LNCAP (cell line): Measurements from ENCODE around the gene FMNL2.

Experiments used
- TF ChIP-seq, protein P1 (sequence below): fragments of 450-650 bp; IDR thresholded peaks from 2 replicates; pipeline ENCODE4 v1.5.1; 2017; ENCODE audit warnings: mild to moderate bottlenecking

Gene FMNL2

DNA sequence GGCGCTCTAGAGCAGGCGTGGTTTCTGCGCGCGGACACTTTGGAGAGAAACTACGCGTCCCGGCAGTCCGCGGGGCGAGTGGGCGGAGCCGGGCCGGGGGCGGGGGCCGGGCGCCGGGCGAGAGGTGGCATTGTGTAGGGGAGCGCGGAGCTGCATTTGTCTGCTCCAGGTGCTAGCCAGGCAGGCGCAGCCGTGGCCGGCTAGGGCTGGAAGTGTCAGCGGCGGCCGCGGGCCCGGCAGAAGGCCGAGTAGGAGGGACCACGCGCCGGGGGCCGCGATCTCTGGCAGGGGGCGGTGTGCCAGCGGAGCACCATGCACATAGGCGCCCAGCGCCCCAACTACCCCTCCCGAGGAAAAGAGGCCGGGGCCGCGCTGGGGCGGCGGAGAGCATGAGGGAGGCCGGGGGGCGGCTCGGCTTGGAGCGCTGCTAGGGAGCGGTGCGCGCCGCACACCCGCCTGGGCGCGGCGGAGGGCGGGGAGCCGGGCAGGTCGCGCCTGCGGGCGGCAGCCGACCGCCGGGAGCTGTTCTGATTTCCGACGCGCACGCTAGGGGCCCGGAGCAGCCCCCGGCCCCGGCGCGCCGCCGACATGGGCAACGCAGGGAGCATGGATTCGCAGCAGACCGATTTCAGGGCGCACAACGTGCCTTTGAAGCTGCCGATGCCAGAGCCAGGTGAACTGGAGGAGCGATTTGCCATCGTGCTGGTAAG, at the start of gene FMNL2:
Gene FMNL2 (plus strand): TSS at position 159 of the 710 bp plus-strand sequence.
- TF ChIP-seq, protein P1, sequence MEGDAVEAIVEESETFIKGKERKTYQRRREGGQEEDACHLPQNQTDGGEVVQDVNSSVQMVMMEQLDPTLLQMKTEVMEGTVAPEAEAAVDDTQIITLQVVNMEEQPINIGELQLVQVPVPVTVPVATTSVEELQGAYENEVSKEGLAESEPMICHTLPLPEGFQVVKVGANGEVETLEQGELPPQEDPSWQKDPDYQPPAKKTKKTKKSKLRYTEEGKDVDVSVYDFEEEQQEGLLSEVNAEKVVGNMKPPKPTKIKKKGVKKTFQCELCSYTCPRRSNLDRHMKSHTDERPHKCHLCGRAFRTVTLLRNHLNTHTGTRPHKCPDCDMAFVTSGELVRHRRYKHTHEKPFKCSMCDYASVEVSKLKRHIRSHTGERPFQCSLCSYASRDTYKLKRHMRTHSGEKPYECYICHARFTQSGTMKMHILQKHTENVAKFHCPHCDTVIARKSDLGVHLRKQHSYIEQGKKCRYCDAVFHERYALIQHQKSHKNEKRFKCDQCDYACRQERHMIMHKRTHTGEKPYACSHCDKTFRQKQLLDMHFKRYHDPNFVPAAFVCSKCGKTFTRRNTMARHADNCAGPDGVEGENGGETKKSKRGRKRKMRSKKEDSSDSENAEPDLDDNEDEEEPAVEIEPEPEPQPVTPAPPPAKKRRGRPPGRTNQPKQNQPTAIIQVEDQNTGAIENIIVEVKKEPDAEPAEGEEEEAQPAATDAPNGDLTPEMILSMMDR: no peak

DNA sequence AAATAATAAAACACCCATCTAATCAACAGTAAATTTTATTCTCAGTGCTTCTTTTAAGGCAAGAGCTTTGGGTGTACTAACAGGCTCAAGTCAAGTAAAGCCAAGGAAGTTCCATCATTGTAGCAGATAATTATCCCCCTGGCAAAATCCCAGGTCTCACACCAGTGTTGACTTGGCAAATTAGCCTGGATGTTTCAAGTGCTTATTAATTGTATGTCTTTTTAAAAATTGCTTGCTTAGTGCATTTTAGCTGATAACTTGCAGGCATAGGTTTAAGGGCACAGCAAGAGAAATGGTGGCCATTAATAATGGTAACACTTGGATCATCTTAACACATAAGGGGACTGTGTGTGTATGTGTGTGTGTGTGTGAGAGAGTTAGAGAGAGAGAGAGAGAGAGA, 42.0 kb upstream of the FMNL2 start:
- TF ChIP-seq, protein P1: no peak

DNA sequence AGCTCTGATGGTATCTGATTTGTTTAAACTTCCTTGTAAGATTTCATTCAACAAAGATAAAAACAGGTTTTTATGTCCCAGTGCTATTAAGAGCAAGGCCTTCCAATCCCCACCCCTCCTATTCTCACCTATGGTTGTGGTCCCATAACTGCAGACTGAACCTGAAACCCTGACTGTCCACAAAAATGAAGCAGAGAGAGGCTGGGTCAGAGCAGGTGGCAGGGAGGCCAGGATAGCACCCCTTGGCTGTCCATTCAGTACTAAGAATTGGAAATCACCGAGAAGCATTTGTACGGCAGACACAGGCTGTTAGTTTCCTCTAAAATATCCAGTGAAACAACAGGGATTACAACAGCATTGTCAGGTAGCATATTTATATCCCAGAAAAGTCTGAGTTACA, 37.3 kb upstream of the FMNL2 start:
- TF ChIP-seq, protein P1: no peak

DNA sequence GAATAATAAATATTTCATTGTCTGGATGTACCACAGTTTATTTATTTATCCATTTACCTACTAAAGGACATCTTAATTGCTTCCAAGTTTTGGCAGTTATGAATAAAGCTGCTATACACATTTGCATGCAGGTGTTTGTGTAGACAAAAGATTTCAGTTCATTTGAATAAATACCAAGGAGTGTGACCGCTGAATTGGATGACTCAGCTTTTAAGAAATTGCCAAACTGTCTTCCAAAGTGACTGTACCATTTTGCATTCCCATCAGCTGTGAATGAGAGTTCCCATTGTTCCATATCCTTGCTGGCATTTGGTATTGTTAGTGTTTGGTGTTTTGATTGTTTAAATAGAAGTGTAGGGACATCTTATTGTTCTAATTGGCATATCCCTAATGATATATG, 36.2 kb upstream of the FMNL2 start:
- TF ChIP-seq, protein P1: no peak

DNA sequence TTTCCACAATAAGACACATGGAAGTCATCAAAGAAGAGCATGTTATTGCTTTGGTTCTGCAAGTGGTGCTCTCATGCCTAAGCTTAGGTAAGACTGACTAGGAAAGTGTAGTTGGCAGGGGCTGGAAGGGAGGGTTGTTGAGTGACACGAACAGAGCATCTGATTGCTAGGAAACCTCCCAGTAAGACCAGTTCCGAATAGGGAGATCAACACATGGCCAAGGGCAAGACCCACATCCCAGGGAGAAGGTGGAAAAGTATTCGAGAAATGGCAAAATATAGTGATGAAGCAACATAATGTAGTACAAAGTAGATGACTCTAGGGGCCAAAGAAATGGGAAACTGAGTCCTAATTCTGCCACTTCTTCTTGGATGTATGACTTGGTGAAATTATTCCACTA, 33.8 kb upstream of the FMNL2 start:
- TF ChIP-seq, protein P1: no peak

DNA sequence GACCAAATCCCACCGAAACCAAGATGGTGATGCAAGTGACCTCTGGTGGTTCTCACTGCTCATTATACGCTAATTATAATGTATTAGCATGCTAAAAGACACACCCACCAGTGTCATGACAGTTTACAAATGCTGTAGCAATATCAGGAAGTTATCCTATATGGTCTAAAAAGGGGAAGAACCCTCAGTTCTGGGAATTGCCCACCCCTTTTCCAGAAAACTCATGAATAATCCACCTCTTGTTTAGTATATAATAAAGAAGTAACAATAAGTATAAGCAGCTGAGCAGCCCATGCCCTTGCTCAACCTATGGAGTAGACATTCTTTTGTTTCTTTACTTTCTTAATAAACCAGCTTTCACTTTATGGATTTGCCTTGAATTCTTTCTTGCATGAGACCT, 31.0 kb upstream of the FMNL2 start:
- TF ChIP-seq, protein P1: no peak

DNA sequence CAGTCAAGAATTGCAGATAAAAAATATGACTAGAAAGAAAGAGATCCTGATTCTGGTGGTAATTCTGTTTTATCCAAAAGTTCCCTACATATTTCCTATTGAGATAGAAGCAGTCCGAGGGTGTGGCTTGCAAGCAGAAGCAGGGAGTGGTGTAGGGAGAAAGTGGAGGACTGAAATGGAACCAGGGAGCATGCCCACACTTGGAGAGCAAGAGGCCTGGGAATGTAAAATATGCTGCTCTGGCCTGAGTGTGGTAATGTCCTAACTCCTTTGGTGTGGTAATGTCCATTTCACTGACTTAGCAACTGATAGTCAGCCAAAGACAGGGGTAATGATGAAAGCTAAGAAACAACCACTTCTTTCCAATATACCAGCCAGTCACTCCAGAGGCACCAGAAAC, 30.1 kb upstream of the FMNL2 start:
- TF ChIP-seq, protein P1: no peak

DNA sequence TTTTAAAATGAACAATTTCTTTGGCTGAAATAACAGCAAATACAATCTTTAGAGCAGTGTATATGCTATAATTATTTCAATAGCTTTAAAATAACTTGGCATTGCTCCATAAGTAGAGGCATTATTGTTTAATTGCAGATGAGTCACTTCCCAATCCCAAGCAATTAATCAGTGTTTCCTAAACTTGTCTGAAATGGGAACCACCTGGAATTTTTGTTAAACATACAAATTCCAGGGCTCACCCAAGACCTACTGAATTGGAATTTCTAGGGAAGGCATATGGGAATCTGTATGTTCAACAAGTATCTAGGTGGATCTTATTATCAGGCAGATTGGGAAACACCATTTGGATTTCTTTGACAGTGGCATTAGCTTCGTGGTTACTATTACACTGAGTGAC, 27.1 kb upstream of the FMNL2 start:
- TF ChIP-seq, protein P1: no peak
